SKM-1 treated with dmso at 0.1 percent for 144 hours (cell line): ENCODE results near the gene CXorf51A.
"Not testable (repeated sequence)": the region's sequence is repeated elsewhere in the genome, so short reads cannot be mapped to it uniquely, and the experiment has no call there.

ENCODE experiments used
- DNase-seq: peaks from one replicate; lab custom pipeline; 2025; ENCODE audit not compliant: unreplicated experiment; lab: John Stamatoyannopoulos, UW

The CXorf51A gene

DNA sequence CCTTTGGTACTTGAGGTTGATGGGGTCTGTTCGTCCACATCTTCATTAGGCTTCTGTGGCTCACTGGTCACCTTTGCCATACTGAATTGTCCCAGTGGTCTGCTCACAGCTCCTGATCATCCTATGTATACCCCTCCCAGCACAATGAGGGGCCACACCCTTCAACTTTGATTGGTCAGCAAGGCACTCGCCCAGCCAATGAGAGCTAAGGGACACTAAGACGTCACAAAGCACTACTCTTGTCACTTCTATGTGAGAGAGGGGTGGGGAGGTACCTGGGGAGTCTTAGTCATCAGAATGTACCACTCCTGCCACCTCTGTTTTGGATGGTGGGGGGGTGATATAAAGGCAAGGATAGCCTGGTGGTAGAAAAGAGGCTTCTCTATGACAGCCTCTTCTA, at the start of gene CXorf51A:
Gene CXorf51A, minus strand, starts transcription at position 101 of the 400 bp plus-strand sequence. Its CDS starts 21 bp downstream, at position 80.
- not testable (repeated sequence) for DNase-seq

DNA sequence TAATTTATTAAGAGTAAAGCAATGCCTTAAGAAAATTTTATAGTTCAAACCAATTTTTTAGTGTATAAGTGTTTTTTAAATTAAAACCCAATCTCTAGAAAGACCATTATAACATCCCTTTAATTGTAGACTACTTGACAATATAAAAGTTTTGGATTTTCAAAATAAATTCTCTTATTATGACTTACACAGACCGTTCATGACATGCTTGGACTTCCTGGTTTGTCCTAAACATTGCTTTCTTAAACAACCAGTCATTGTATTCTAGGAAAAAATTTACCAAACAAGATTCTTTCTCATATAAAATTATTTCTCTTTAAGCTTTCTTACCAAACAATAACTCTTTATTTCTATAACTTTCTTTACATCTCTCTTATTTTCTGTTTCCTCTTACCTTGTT, 49.0 kb upstream of the CXorf51A start:
- DNase-seq: no peak

GRCh38 chrX:146854281-146854680, 39.7 kb upstream of the CXorf51A start:
- DNase-seq: no peak

- DNase-seq: no peak
Measured at GRCh38 chrX:146831994-146832393, 17.4 kb upstream of the CXorf51A start.

DNA sequence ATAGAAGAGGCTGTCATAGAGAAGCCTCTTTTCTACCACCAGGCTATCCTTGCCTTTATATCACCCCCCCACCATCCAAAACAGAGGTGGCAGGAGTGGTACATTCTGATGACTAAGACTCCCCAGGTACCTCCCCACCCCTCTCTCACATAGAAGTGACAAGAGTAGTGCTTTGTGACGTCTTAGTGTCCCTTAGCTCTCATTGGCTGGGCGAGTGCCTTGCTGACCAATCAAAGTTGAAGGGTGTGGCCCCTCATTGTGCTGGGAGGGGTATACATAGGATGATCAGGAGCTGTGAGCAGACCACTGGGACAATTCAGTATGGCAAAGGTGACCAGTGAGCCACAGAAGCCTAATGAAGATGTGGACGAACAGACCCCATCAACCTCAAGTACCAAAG, 5.1 kb downstream of the CXorf51A start, which contains the start of gene CXorf51B:
Gene CXorf51B, plus strand, starts transcription at position 301 of the 400 bp plus-strand sequence. Its CDS starts 21 bp downstream, at position 322.
- DNase-seq: not testable (repeated sequence)
